Activated T-helper 17 cell treated with anti-CD3 and anti-CD28 coated beads, Interleukin-2, amount 50 U/mL, for 72 hours (primary cell): ENCODE measurements around the gene ARPC5. TPM values are rescaled to one million over a fixed set of nuclear protein-coding genes. Genes with fewer than 3 reads are reported as not detected.

ENCODE experiments used
- ATAC-seq: fragments of 150-1000 bp; cut with Tn5 transposase; replicated peaks from 2 replicates; pipeline ENCODE4 v1.10.0; 2021; ENCODE audit warnings: mild to moderate bottlenecking, moderate library complexity
- H3K27ac Mint-ChIP-seq: one replicate; pipeline ENCODE4 v1.8.0; 2022; ENCODE audit warnings: mixed read lengths
- H3K27me3 Mint-ChIP-seq: one replicate; pipeline ENCODE4 v1.8.0; 2022; ENCODE audit warnings: mixed read lengths
- H3K36me3 Mint-ChIP-seq: one replicate; pipeline ENCODE4 v1.8.0; 2022; ENCODE audit warnings: low read depth, mild to moderate bottlenecking, mixed read lengths
- H3K4me1 Mint-ChIP-seq: one replicate; pipeline ENCODE4 v1.8.0; 2022; ENCODE audit warnings: mixed read lengths
- H3K4me3 Mint-ChIP-seq: one replicate; pipeline ENCODE4 v1.8.0; 2022; ENCODE audit warnings: mild to moderate bottlenecking, mixed read lengths
- H3K9me3 Mint-ChIP-seq: one replicate; pipeline ENCODE4 v1.8.0; 2022; ENCODE audit warnings: mixed read lengths
- total RNA-seq, 2 donors: library from RNA; stranded (reverse); gene quantifications; one replicate each; pipeline ENCODE4 v1.2.3, GENCODE V29; 2022

ARPC5 gene
- total RNA-seq, 2 donors from 2014 or later: 130 to 164 TPM

GRCh38 chr1:183653876-183654451 lies 18.4 kb upstream of the ARPC5 start:
- Mint-ChIP-seq H3K27me3 (no peaks in the 10 kb centered on the region), H3K9me3 (no peaks in the 10 kb centered on the region), H3K36me3 (no peaks in the 10 kb centered on the region), H3K27ac (no peak overlapping the region), H3K4me3 (no peak overlapping the region), H3K4me1 (peaks cover 24% of the 10 kb centered on the region)
- ATAC-seq: no peak

- no peaks in the 10 kb centered on the region for H3K9me3 Mint-ChIP-seq
- H3K4me3 Mint-ChIP-seq: no peak overlapping the region
- H3K4me1 Mint-ChIP-seq: peaks cover 24% of the 10 kb centered on the region
- H3K27ac Mint-ChIP-seq: peak overlapping the region; percentile 54
- ATAC-seq: no peak
- H3K27me3 Mint-ChIP-seq: no peaks in the 10 kb centered on the region
- H3K36me3 Mint-ChIP-seq: no peaks in the 10 kb centered on the region
Observed at GRCh38 chr1:183653462-183653794, 17.8 kb upstream of the ARPC5 start.

DNA sequence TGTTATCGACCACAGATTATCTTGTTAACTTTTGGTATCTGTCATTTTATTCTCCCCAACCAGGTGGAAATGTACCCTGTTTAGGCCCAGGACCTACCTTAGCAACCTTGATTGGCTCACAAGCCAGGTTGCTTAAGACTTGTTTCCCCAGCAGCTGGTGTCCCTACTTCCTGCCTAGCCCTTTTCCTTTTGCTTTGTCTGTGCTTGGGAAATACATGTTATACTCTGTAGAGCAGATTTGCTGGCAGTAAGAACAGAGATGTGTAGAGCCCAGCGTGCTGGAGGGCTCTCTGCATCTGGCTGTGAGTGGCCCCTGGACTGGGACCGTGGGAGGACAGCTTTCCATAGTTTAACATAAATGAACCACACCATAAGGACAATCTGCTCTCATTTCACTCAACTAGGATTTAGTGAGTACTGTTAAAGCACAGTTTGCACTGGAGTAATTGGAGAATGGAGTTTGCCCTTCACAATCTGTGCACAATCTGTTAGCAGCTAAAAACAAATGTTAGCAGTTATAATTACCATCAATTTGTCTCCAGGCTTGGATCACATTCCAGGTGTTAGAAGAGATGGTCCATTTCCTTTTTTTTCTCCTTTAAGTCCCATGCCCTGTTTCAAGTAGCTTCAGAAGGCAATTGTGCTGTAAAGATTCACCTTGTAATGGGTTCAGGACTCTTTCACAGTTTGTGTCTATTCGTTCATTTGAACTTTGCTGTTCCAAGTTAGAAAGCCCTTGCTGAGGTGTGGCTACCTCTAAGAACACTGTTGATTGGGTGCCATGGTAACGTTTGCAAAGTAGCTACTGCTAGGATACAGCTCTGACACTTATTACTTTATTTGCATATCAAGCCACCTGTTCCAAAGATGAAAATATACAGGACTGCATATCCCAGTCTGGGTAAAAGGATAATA lies 17.2 kb upstream of the ARPC5 start, which contains the start of gene APOBEC4:
APOBEC4 (minus strand) TSS at position 770 of the 915 bp plus-strand sequence. CDS start 4,535 bp downstream, outside the sequence.
- Mint-ChIP-seq H3K36me3 (no peaks in the 10 kb centered on the region), H3K9me3 (no peaks in the 10 kb centered on the region), H3K4me1 (peaks cover 24% of the 10 kb centered on the region), H3K27ac (peak within 1 kb of the TSS; percentile 54), H3K27me3 (no peaks in the 10 kb centered on the region), H3K4me3 (peak within 1 kb of the TSS; percentile 43)
- peak; percentile 40 for ATAC-seq

GRCh38 chr1:183652107-183652506 lies 16.5 kb upstream of the ARPC5 start:
- no peaks in the 10 kb centered on the region for H3K27me3 Mint-ChIP-seq
- H3K9me3 Mint-ChIP-seq: no peaks in the 10 kb centered on the region
- H3K4me3 Mint-ChIP-seq: peak overlapping the region; percentile 43
- peak overlapping the region; percentile 54 for H3K27ac Mint-ChIP-seq
- no peaks in the 10 kb centered on the region for H3K36me3 Mint-ChIP-seq
- H3K4me1 Mint-ChIP-seq: peaks cover 24% of the 10 kb centered on the region
- ATAC-seq: peak; percentile 97

GRCh38 chr1:183651612-183652011 lies 16.0 kb upstream of the ARPC5 start:
- peak overlapping the region; percentile 54 for H3K27ac Mint-ChIP-seq
- H3K36me3 Mint-ChIP-seq: no peaks in the 10 kb centered on the region
- H3K4me3 Mint-ChIP-seq: peak overlapping the region; percentile 43
- ATAC-seq: no peak
- no peaks in the 10 kb centered on the region for H3K9me3 Mint-ChIP-seq
- no peaks in the 10 kb centered on the region for H3K27me3 Mint-ChIP-seq
- H3K4me1 Mint-ChIP-seq: peaks cover 24% of the 10 kb centered on the region

GRCh38 chr1:183648042-183648441 lies 12.5 kb upstream of the ARPC5 start:
- H3K4me3 Mint-ChIP-seq: no peak overlapping the region
- no peak overlapping the region for H3K27ac Mint-ChIP-seq
- H3K36me3 Mint-ChIP-seq: no peaks in the 10 kb centered on the region
- peaks cover 18% of the 10 kb centered on the region for H3K4me1 Mint-ChIP-seq
- no peaks in the 10 kb centered on the region for H3K9me3 Mint-ChIP-seq
- H3K27me3 Mint-ChIP-seq: no peaks in the 10 kb centered on the region
- no peak for ATAC-seq

GRCh38 chr1:183646776-183647175 lies 11.2 kb upstream of the ARPC5 start:
- Mint-ChIP-seq H3K36me3 (no peaks in the 10 kb centered on the region), H3K27ac (no peak overlapping the region), H3K4me1 (peaks cover 5% of the 10 kb centered on the region), H3K9me3 (no peaks in the 10 kb centered on the region), H3K27me3 (no peaks in the 10 kb centered on the region), H3K4me3 (no peak overlapping the region)
- ATAC-seq: no peak

DNA sequence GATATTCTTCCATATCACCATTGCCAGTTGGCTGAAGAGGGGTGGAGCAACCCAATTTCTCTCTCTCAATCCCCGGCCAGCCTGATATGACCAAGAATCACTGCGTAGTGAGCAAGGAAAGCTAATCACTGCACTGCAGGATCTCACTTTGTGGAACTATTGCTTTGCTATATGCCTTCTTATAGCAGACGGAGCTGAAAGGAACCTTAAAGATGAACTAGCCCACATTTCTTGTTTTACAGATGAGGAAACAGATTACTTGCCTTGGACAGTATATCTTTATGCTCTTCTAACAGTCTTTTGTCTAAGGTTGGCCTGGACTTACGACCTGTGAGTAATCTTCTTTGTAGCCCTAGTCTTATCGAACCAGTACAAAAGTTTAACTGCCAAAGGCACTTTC lies 9.9 kb upstream of the ARPC5 start:
- Mint-ChIP-seq H3K4me3 (no peak overlapping the region), H3K27me3 (no peaks in the 10 kb centered on the region), H3K36me3 (no peaks in the 10 kb centered on the region), H3K9me3 (no peaks in the 10 kb centered on the region), H3K4me1 (no peaks in the 10 kb centered on the region), H3K27ac (no peak overlapping the region)
- ATAC-seq: no peak

DNA sequence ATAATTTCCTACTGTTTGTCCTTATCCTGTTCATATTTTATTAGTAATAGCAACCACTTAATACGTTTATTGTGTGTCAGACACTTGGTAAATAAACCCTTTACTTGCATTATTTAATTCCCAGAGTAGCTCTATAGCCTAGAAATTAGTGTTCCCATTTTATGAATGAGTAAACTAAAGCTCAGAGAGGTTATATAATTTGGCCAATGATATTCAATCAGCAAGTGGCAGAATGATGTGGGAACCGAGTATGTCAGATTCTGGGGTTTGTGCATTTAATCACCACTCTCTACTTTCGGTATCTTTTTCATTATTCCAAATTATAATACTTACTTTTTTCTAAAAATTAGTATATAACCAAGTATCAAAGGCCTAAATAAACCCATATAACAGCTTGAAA lies 6.6 kb upstream of the ARPC5 start:
- no peaks in the 10 kb centered on the region for H3K9me3 Mint-ChIP-seq
- H3K4me1 Mint-ChIP-seq: no peaks in the 10 kb centered on the region
- no peak overlapping the region for H3K4me3 Mint-ChIP-seq
- no peaks in the 10 kb centered on the region for H3K36me3 Mint-ChIP-seq
- H3K27me3 Mint-ChIP-seq: no peaks in the 10 kb centered on the region
- peak; percentile 38 for ATAC-seq
- H3K27ac Mint-ChIP-seq: no peak overlapping the region

DNA sequence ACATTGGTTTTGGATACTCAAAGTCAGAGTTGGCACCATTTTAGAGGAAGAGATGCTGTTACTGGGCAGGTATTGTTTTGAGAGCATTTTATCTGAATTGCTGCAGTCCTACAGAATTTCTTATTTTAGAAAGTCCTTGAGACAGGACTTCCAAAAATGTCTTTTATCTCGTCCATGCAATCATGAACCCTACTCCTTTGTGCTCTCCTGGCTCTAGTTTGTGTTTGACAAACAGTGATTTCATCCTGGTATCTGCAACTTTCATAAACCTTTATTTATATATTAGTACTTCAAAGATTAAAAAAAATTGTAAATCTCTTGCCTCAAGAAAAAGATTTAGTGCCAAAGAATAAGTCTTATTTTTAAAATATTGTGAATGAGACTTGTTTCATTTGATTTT lies 4.6 kb upstream of the ARPC5 start:
- H3K9me3 Mint-ChIP-seq: no peaks in the 10 kb centered on the region
- no peak overlapping the region for H3K4me3 Mint-ChIP-seq
- H3K36me3 Mint-ChIP-seq: peaks cover 11% of the 10 kb centered on the region
- no peak overlapping the region for H3K27ac Mint-ChIP-seq
- H3K27me3 Mint-ChIP-seq: no peaks in the 10 kb centered on the region
- peaks cover 8% of the 10 kb centered on the region for H3K4me1 Mint-ChIP-seq
- ATAC-seq: no peak

- Mint-ChIP-seq H3K9me3 (no peaks in the 10 kb centered on the region), H3K27ac (no peak overlapping the region), H3K4me3 (no peak overlapping the region), H3K4me1 (peaks cover 8% of the 10 kb centered on the region), H3K27me3 (no peaks in the 10 kb centered on the region), H3K36me3 (peaks cover 19% of the 10 kb centered on the region)
- no peak for ATAC-seq
Observed at GRCh38 chr1:183638649-183639387, 3.2 kb upstream of the ARPC5 start.

DNA sequence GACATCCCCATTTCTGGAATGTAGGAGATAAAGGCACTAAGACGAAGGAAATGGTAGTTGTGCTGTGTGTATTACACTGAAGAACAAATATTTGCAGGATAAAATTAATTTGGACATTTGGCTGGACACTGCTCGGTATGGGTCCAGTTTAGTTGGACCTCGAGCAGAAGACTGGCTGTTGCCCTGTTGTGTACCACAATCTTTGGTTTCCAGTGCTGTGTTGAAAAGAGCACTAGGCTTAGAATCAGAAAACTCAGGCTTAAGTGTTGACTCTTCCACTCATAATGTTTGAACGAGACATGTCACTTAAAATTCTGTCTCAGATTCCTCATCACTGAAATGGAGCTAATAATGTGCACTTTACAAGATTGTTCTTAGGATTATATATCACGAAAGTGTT lies 1.2 kb upstream of the ARPC5 start:
- no peaks in the 10 kb centered on the region for H3K9me3 Mint-ChIP-seq
- H3K4me3 Mint-ChIP-seq: peak overlapping the region; percentile 97
- H3K27me3 Mint-ChIP-seq: no peaks in the 10 kb centered on the region
- peaks cover 38% of the 10 kb centered on the region for H3K36me3 Mint-ChIP-seq
- peaks cover 10% of the 10 kb centered on the region for H3K4me1 Mint-ChIP-seq
- no peak for ATAC-seq
- peak overlapping the region; percentile 99 for H3K27ac Mint-ChIP-seq

- Mint-ChIP-seq H3K4me1 (peaks cover 13% of the 10 kb centered on the region), H3K27me3 (no peaks in the 10 kb centered on the region), H3K27ac (peak overlapping the region; percentile 99), H3K36me3 (peaks cover 43% of the 10 kb centered on the region), H3K4me3 (peak overlapping the region; percentile 97), H3K9me3 (no peaks in the 10 kb centered on the region)
- ATAC-seq: no peak
Observed at GRCh38 chr1:183636334-183636682, 725 bp upstream of the ARPC5 start.

DNA sequence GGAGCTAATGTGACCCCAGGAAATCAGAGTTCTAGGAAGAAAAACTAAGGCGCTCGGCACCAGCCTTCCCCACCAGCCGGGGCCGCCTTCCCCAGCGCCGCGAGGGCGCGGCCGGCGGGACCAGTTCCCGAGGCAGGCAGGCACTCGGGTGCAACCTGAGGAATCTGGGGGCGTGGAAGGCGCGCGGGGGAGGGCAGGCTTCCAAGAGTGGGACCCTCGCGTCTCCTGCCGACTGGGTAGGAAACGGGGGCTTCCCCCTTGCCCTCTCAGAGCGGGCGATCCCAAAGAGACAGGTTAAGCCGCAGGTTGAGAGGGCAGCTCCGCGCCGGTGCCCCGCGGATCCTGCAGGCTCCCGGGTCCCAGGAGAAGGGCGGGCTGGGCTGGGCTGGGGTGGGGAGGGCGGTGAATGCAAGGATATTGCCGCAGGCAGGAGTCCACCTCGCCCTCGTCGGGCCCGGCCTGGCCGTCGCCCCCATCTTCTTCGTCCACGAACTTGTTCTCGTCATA lies 431 bp downstream of the ARPC5 start:
- H3K27ac Mint-ChIP-seq: peak overlapping the region; percentile 99
- ATAC-seq: peak; percentile 4
- H3K36me3 Mint-ChIP-seq: peaks cover 54% of the 10 kb centered on the region
- H3K9me3 Mint-ChIP-seq: no peaks in the 10 kb centered on the region
- no peaks in the 10 kb centered on the region for H3K27me3 Mint-ChIP-seq
- peaks cover 21% of the 10 kb centered on the region for H3K4me1 Mint-ChIP-seq
- H3K4me3 Mint-ChIP-seq: peak overlapping the region; percentile 97
